HepG2 (cell line): ENCODE data around the gene DGCR8. TPM values are rescaled to one million over a fixed set of nuclear protein-coding genes. Genes with fewer than 3 reads are reported as not detected.

Experiments
- ATAC-seq: fragments of 200-7000 bp; cut with Tn5 transposase; 3 replicates; pipeline ENCODE4 v1.9.1; 2020; ENCODE audit warnings: mild to moderate bottlenecking, moderate library complexity
- BruUV-seq: library from RNA; stranded (reverse); fragments of 400-500 nt; replicated peaks from 2 replicates; lab custom pipeline; 2021; lab: Mats Ljungman, UMichigan
- CTCF ChIA-PET: fragments of 300-600 bp; formaldehyde crosslinking; extraction: SDS; loops from one replicate; lab custom pipeline; 2021; ENCODE audit warnings: low total read pairs, inconsistent platforms, low intra/inter-chr PET ratio; lab: Yijun Ruan, JAX
- POLR2A ChIA-PET: fragments of 350-600 bp; sonication (Branson Sonifier 250); formaldehyde crosslinking; loops from one replicate; lab custom pipeline; 2020; ENCODE audit warnings: antibody characterized with exemption, inconsistent platforms; lab: Yijun Ruan, JAX
- DNase-seq: peaks from one replicate; pipeline ENCODE4 v3.0.0-alpha.2; 2015; ENCODE audit warnings: low spot score
- FAIRE-seq: peaks from 3 replicates; lab custom pipeline; 2011; peaks lifted over from hg19 to GRCh38; lab: Jason Lieb, UNC
- H2AFZ ChIP-seq: one replicate; pipeline ENCODE4 v1.6.1; 2011; ENCODE audit warnings: low read length, inconsistent platforms
- H3K27ac ChIP-seq: fragments of 300-600 bp; 3 replicates; pipeline ENCODE4 v1.8.0; 2011; ENCODE audit warnings: mixed run types, mild to moderate bottlenecking, mixed read lengths, low read length, inconsistent platforms; ENCODE audit not compliant: insufficient read depth; ENCODE audit errors: extremely low read length
- H3K27me3 ChIP-seq, 2 experiments: fragments of 200-600 bp in 1 of 2; 2 replicates in 1 of 2; 3 replicates in 1 of 2; pipeline versions ENCODE4 v1.6.0 to v1.8.0; 2011; ENCODE audit warnings: low read length in 2 of 2, mild to moderate bottlenecking in 2 of 2, moderate library complexity in 2 of 2, inconsistent platforms in 1 of 2; ENCODE audit not compliant: insufficient read depth in 2 of 2, control insufficient read depth in 1 of 2
- H3K36me3 ChIP-seq, 2 experiments: fragments of 200-600 bp in 1 of 2; replicated peaks in 1 of 2; 2 replicates in 1 of 2; 3 replicates in 1 of 2; pipeline versions ENCODE4 v1.5.1 to v1.8.0; 2011; ENCODE audit warnings: low read length in 2 of 2, inconsistent platforms in 1 of 2; ENCODE audit not compliant: insufficient read depth in 2 of 2, control insufficient read depth in 1 of 2
- H3K4me1 ChIP-seq: 2 replicates; pipeline ENCODE4 v1.5.1; 2012; ENCODE audit warnings: low read length, inconsistent platforms; ENCODE audit not compliant: insufficient read depth
- H3K4me2 ChIP-seq: 2 replicates; pipeline ENCODE4 v1.6.0; 2011; ENCODE audit warnings: low read depth, low read length, inconsistent platforms
- H3K4me3 ChIP-seq, 3 experiments: fragments of 200-600 bp in 1 of 3; sonication (generic), shearing (Covaris generic) in 1 of 3; replicated peaks in 1 of 3; 2 replicates each; pipeline ENCODE4 v1.5.1; 2011 to 2016; ENCODE audit warnings: low read length in 3 of 3, inconsistent platforms in 2 of 3, low read depth in 2 of 3, mild to moderate bottlenecking in 2 of 3, control low read depth in 1 of 3, mixed read lengths in 1 of 3; ENCODE audit not compliant: insufficient read depth in 1 of 3
- H3K79me2 ChIP-seq: one replicate; pipeline ENCODE4 v1.6.1; 2011; ENCODE audit warnings: low read length, inconsistent platforms; ENCODE audit not compliant: insufficient read depth
- H3K9ac ChIP-seq: 2 replicates; pipeline ENCODE4 v1.6.0; 2011; ENCODE audit warnings: mild to moderate bottlenecking, low read depth, low read length, inconsistent platforms; ENCODE audit not compliant: insufficient read depth
- H3K9me3 ChIP-seq: 2 replicates; pipeline ENCODE4 v1.5.1; 2012; ENCODE audit warnings: mild to moderate bottlenecking, low read length
- H4K20me1 ChIP-seq: 2 replicates; pipeline ENCODE4 v1.6.0; 2011; ENCODE audit warnings: inconsistent platforms, mild to moderate bottlenecking, low read length, moderate library complexity; ENCODE audit not compliant: insufficient read depth
- CCDC6 ChIP-seq: sonication (generic); formaldehyde crosslinking; IDR thresholded peaks from 2 replicates; pipeline ENCODE4 v1.8.1; 2022; ENCODE audit warnings: mild to moderate bottlenecking, missing genetic modification reagents, moderate library complexity
- KDM3A ChIP-seq: IDR thresholded peaks from 2 replicates; pipeline ENCODE4 v1.6.1; 2018; ENCODE audit warnings: low read depth, missing compliant biosample characterization
- U2AF1 ChIP-seq: fragments of 200-400 bp; formaldehyde crosslinking; optimal IDR thresholded peaks from 2 replicates; pipeline ENCODE3; 2017; ENCODE audit warnings: mild to moderate bottlenecking, low read depth, low read length
- YEATS4 ChIP-seq: sonication (generic); formaldehyde crosslinking; IDR thresholded peaks from 2 replicates; pipeline ENCODE4 v1.4.0; 2020; ENCODE audit warnings: missing genetic modification reagents, borderline replicate concordance
- ZNF12 ChIP-seq: sonication (generic); formaldehyde crosslinking; IDR thresholded peaks from 2 replicates; pipeline ENCODE4 v1.5.0; 2020; ENCODE audit warnings: missing genetic modification reagents
- ZNF354B ChIP-seq: sonication (generic); formaldehyde crosslinking; IDR thresholded peaks from 2 replicates; pipeline ENCODE4 v1.8.0; 2022; ENCODE audit warnings: mild to moderate bottlenecking, missing genetic modification reagents
- ZNF550 ChIP-seq: sonication (generic); formaldehyde crosslinking; IDR thresholded peaks from 2 replicates; pipeline ENCODE4 v1.4.0; 2020; ENCODE audit warnings: mild to moderate bottlenecking, missing genetic modification reagents, borderline replicate concordance
- ZNF629 ChIP-seq: sonication (generic); formaldehyde crosslinking; conservative IDR thresholded peaks from 2 replicates; pipeline ENCODE4 v1.5.0; 2020; ENCODE audit warnings: missing genetic modification reagents
- WGBS: methylation state at CpG from one replicate; pipeline ENCODE4 v1.1.6; 2017; ENCODE audit warnings: low lambda C conversion rate; 5-methylcytosine and 5-hydroxymethylcytosine counted together
- in situ Hi-C: cut with HindIII; loops from 2 replicates; pipeline ENCODE4 v1.10.0; 2017; ENCODE audit warnings: low pct_unique_long_range_greater_than_20kb; ENCODE audit not compliant: extremely low pct_ligation_motif_present
- intact Hi-C: fragments of 100-400 bp; cut with micrococcal nuclease; formaldehyde crosslinking; loops from one replicate; pipeline ENCODE4 v1.10.0; 2022; ENCODE audit not compliant: unreplicated experiment
- polyA plus RNA-seq, 8 experiments: library from polyadenylated mRNA; depleted of rRNA in 3 of 8; stranded (reverse) in 7 of 8; unstranded in 1 of 8; fragments of >200 nt; fragmentation: Illumina TruSeq in 4 of 8; extraction: Trizol in 4 of 8; gene quantifications; 2 replicates each; pipeline versions ENCODE4 v1.2.1 to v1.2.3, GENCODE V29; 2011 to 2016; ENCODE audit warnings: low read depth in 4 of 8, missing spikeins in 1 of 8, mixed read lengths in 1 of 8; ENCODE audit not compliant: insufficient read depth in 1 of 8
- total RNA-seq, 5 experiments: library from RNA; depleted of rRNA; stranded (reverse); fragments of >200 nt; fragmentation: Illumina TruSeq; extraction: Trizol; gene quantifications; 2 replicates each; pipeline ENCODE4 v1.2.3, GENCODE V29; 2016; ENCODE audit warnings: low read depth in 1 of 5

Gene DGCR8
- total and polyA plus RNA-seq, 2 of the 13 experiments (the other 11 are each of a cell fraction or from before 2014, with no cell fraction given) = 10.2 to 23.2 TPM

DNA sequence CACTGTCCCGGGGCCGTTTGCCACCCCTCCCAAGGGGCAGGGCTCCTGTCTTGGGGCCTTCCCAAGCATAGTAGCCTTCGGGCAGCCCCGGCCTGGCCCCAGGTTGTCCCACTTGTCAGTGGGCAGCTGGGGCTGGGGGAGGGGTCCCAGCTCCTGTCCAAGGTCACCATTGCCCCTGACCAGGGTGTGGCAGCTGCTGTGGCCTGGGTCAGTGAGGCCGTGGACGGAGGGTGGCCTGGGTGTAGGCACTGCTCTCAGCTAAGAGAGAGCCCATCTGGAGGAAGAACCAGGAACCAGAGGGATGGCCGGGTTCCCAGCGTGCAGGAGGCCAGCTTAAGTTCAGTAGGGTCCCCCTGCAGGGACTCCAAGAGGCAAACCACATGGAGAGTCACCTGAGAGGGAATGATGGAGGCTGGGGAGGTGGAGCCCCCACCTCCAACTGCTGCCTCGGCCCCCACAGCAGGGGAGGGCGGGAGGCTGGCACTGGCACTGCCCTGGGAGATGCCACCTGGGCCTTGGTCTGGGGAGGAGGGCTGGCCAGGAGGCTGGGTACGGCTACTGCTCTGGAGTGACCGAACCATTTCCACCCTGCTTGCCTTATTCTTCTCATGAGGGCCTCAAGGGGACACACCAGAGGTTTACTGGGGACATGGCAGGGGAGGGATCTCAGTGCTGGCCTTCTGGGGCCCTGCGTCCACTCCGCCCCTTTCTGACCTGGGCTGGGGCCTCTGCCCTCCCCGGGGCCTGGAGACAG, 77.6 kb downstream of the DGCR8 start:
- Histone ChIP-seq H3K79me2 (no peaks in the 10 kb centered on the region), H3K4me3 (no peak overlapping the region), H3K9ac (no peak overlapping the region), H3K4me1 (no peaks in the 10 kb centered on the region), H3K4me2 (no peak overlapping the region), H3K36me3 (no peaks in the 10 kb centered on the region), H3K27ac (no peak overlapping the region), H2AFZ (no peak overlapping the region), H4K20me1 (no peaks in the 10 kb centered on the region), H3K27me3 (peaks cover 13 to 50% of the 10 kb centered on the region in 2 experiments), H3K9me3 (no peaks in the 10 kb centered on the region)
- intact Hi-C loops = loop anchor here (1.0 kb wide), 1 partner anchor 81 kb away; no protein-coding TSS in a partner anchor
- FAIRE-seq = no peak
- no peak for ATAC-seq
- no TSS peak for BruUV-seq
- in situ Hi-C loops = loop anchor here (5.0 to 25.0 kb wide), 3 partner anchors 77 to 1195 kb away; no protein-coding TSS in a partner anchor
- 55% methylated on average over 5 of the region's 15 CpGs for WGBS
- ChIA-PET POLR2A (no interaction called here), CTCF (interaction anchor here (1.1 to 4.1 kb wide), 3 partner anchors 81 to 128 kb away, joined by 3 to 28 read pairs (median 3); partner anchors contain the start of gene RTN4R)
- no peak for DNase-seq
- TF ChIP-seq ZNF354B (no peak), U2AF1 (no peak), ZNF629 (CRISPR knock-in tag) (no peak), CCDC6 (CRISPR knock-in tag) (no peak), YEATS4 (CRISPR knock-in tag) (no peak), KDM3A (CRISPR knock-in tag) (no peak), ZNF550 (CRISPR knock-in tag) (no peak), ZNF12 (no peak)
